Lower lobe of right lung (tissue), 2 donors: Measurements from ENCODE around the gene GIGYF2. TPM values are rescaled to one million over a fixed set of nuclear protein-coding genes. Genes with fewer than 3 reads are reported as not detected.

Experiments used
- ATAC-seq, 2 donors: fragments of 200-7000 bp; cut with Tn5 transposase; one replicate each; pipeline ENCODE4 v1.9.1; 2020 to 2022; ENCODE audit warnings: mild to moderate bottlenecking in 2 of 2, moderate library complexity in 2 of 2
- DNase-seq: peaks from one replicate; pipeline ENCODE4 v3.0.0-alpha.2; 2020
- H3K27ac ChIP-seq: fragments of 200-600 bp; one replicate; pipeline ENCODE4 v1.8.0; 2022
- H3K27me3 ChIP-seq: fragments of 200-600 bp; one replicate; pipeline ENCODE4 v1.8.0; 2022; ENCODE audit warnings: low read depth
- H3K36me3 ChIP-seq: fragments of 200-600 bp; one replicate; pipeline ENCODE4 v1.8.0; 2022; ENCODE audit warnings: mild to moderate bottlenecking
- H3K4me1 ChIP-seq: fragments of 200-600 bp; one replicate; pipeline ENCODE4 v1.8.0; 2022
- H3K4me3 ChIP-seq: fragments of 200-600 bp; one replicate; pipeline ENCODE4 v1.8.0; 2022; ENCODE audit warnings: mild to moderate bottlenecking
- H3K9me3 ChIP-seq: fragments of 200-600 bp; one replicate; pipeline ENCODE4 v1.8.0; 2022
- CTCF ChIP-seq: fragments of 200-600 bp; IDR thresholded peaks from one replicate; pipeline ENCODE4 v1.8.0; 2022; ENCODE audit warnings: antibody characterized with exemption, mild to moderate bottlenecking
- intact Hi-C: fragments of 100-400 bp; cut with DNase I; formaldehyde crosslinking; loops from one replicate; pipeline ENCODE4 v1.11.0; 2022
- total RNA-seq: library from RNA; stranded (reverse); fragmentation: NEBNext Ultra II Directional; extraction: Animal tissue kit (Norgen Biotek cat#: 25700); gene quantifications from one replicate; pipeline ENCODE4 v1.2.1, GENCODE V29; 2021
- donor health status: DM: no; HTN: yes; CAD: no; lungs with severe emphysema.

GIGYF2 gene
- total RNA-seq, 1 donor from 2014 or later: 67.6 TPM

- DNase-seq (peak; percentile 32), ATAC-seq (no peak)
- Histone ChIP-seq H3K9me3 (no peaks in the 10 kb centered on the region), H3K4me3 (no peak overlapping the region), H3K27me3 (peaks cover 16% of the 10 kb centered on the region), H3K4me1 (peaks cover 4% of the 10 kb centered on the region), H3K27ac (no peak overlapping the region), H3K36me3 (no peaks in the 10 kb centered on the region)
- intact Hi-C loops: no loop called here
- no peak for TF ChIP-seq CTCF
These were observed 183.7 kb downstream of the GIGYF2 start for GRCh38 chr2:232880764-232881351.

GRCh38 chr2:232882085-232882484 lies 185.0 kb downstream of the GIGYF2 start:
- H3K4me3 ChIP-seq: no peak overlapping the region
- TF ChIP-seq CTCF: no peak
- H3K27ac ChIP-seq: no peak overlapping the region
- intact Hi-C loops: no loop called here
- H3K27me3 ChIP-seq: peaks cover 4% of the 10 kb centered on the region
- DNase-seq (peak; percentile 31), ATAC-seq (no peak)
- no peaks in the 10 kb centered on the region for H3K36me3 ChIP-seq
- no peaks in the 10 kb centered on the region for H3K9me3 ChIP-seq
- no peaks in the 10 kb centered on the region for H3K4me1 ChIP-seq

- no peak for TF ChIP-seq CTCF
- no peak for ATAC-seq
- intact Hi-C loops: no loop called here
- no peaks in the 10 kb centered on the region for H3K9me3 ChIP-seq
- H3K4me1 ChIP-seq: no peaks in the 10 kb centered on the region
- no peak overlapping the region for H3K27ac ChIP-seq
- H3K4me3 ChIP-seq: no peak overlapping the region
- H3K36me3 ChIP-seq: no peaks in the 10 kb centered on the region
- H3K27me3 ChIP-seq: no peaks in the 10 kb centered on the region
- DNase-seq: peak; percentile 24
These were observed 185.5 kb downstream of the GIGYF2 start for GRCh38 chr2:232882505-232883115.

- Histone ChIP-seq H3K4me3 (no peak overlapping the region), H3K36me3 (no peaks in the 10 kb centered on the region), H3K27ac (no peak overlapping the region), H3K4me1 (no peaks in the 10 kb centered on the region), H3K9me3 (no peaks in the 10 kb centered on the region), H3K27me3 (no peaks in the 10 kb centered on the region)
- DNase-seq: peak; percentile 41
- intact Hi-C loops: no loop called here
- no peak for TF ChIP-seq CTCF
- no peak for ATAC-seq
These were observed 186.1 kb downstream of the GIGYF2 start for GRCh38 chr2:232883116-232883721.

- H3K9me3 ChIP-seq: no peaks in the 10 kb centered on the region
- TF ChIP-seq CTCF: no peak
- ATAC-seq (no peak), DNase-seq (no peak)
- no peaks in the 10 kb centered on the region for H3K4me1 ChIP-seq
- H3K4me3 ChIP-seq: no peak overlapping the region
- intact Hi-C loops: no loop called here
- H3K27me3 ChIP-seq: no peaks in the 10 kb centered on the region
- no peaks in the 10 kb centered on the region for H3K36me3 ChIP-seq
- no peak overlapping the region for H3K27ac ChIP-seq
These were observed 186.9 kb downstream of the GIGYF2 start for GRCh38 chr2:232884001-232884421.
